Kidney (tissue), 14 donors: ENCODE results near the gene RAD51B. TPM values are rescaled to one million over a fixed set of nuclear protein-coding genes. Genes with fewer than 3 reads are reported as not detected.

Experiments used
- DNase-seq, 5 donors: peaks; one replicate each; pipeline ENCODE4 v3.0.0-alpha.2; 2013 to 2020
- FAIRE-seq: peaks from 2 replicates; lab custom pipeline; 2012; peaks lifted over from hg19 to GRCh38; lab: Jason Lieb, UNC
- H3K27ac ChIP-seq, 2 donors: one replicate each; pipeline ENCODE4 v1.7.0; 2013; ENCODE audit warnings: low read depth in 2 of 2, low read length in 2 of 2, inconsistent platforms in 1 of 2
- H3K27me3 ChIP-seq: one replicate; pipeline ENCODE4 v1.7.1; 2013; ENCODE audit warnings: low read length, inconsistent platforms; ENCODE audit not compliant: control insufficient read depth, insufficient read depth
- H3K36me3 ChIP-seq, 3 donors: one replicate each; pipeline versions ENCODE4 v1.7.0 to v1.7.1; 2013; ENCODE audit warnings: low read length in 3 of 3, control low read depth in 1 of 3, inconsistent platforms in 1 of 3; ENCODE audit not compliant: insufficient read depth in 3 of 3, control insufficient read depth in 2 of 3
- H3K4me1 ChIP-seq, 3 donors: one replicate each; pipeline versions ENCODE4 v1.7.0 to v1.7.1; 2013; ENCODE audit warnings: low read length in 3 of 3, inconsistent platforms in 1 of 3, low read depth in 1 of 3; ENCODE audit not compliant: control insufficient read depth in 2 of 3, insufficient read depth in 2 of 3
- H3K4me3 ChIP-seq, 3 donors: one replicate each; pipeline versions ENCODE4 v1.7.0 to v1.8.1; 2013; ENCODE audit warnings: low read length in 3 of 3, control low read depth in 1 of 3, inconsistent platforms in 1 of 3
- H3K9ac ChIP-seq, 3 donors: one replicate each; pipeline versions ENCODE4 v1.7.0 to v1.7.1; 2013; ENCODE audit warnings: low read length in 3 of 3, control low read depth in 1 of 3, inconsistent platforms in 1 of 3
- H3K9me3 ChIP-seq, 3 donors: one replicate each; pipeline versions ENCODE4 v1.7.0 to v1.7.1; 2013; ENCODE audit warnings: low read length in 3 of 3, control low read depth in 1 of 3, inconsistent platforms in 1 of 3; ENCODE audit not compliant: control insufficient read depth in 2 of 3, insufficient read depth in 1 of 3
- CTCF ChIP-seq: IDR thresholded peaks from 3 replicates; pipeline ENCODE4 v1.5.1; 2012; ENCODE audit warnings: mild to moderate bottlenecking, moderate library complexity, borderline replicate concordance; ENCODE audit not compliant: insufficient read depth; ENCODE audit errors: extremely low read depth
- intact Hi-C: fragments of 100-400 bp; cut with DNase I; formaldehyde crosslinking; loops from one replicate; pipeline ENCODE4 v1.11.1; 2022
- polyA plus RNA-seq: library from polyadenylated mRNA; stranded (reverse); fragments of 350-450 nt; fragmentation: Illumina TruSeq; extraction: RNeasy Lipid Tissue Mini Kit (QIAGEN cat#74804); gene quantifications from one replicate; pipeline ENCODE4 v1.2.3, GENCODE V29; 2014; ENCODE audit warnings: low read depth, low replicate concordance; ENCODE audit not compliant: insufficient read depth
- total RNA-seq: library from RNA; stranded (reverse); fragmentation: NEBNext Ultra II Directional; extraction: Animal tissue kit (Norgen Biotek cat#: 25700); gene quantifications from one replicate; pipeline ENCODE4 v1.2.1, GENCODE V29; 2021
- donor health status: control.
- donor health status: control.
- donor health status: control.
- donor health status: control.
- donor health status: control.
- donor health status: DM: yes; HTN: yes; CAD: no.
- donor health status: Normal renal cell carcinoma (clear cell type).

The RAD51B gene
- total and polyA plus RNA-seq, 2 donors from 2014 or later, result 6.9 to 18.0 TPM

- Histone ChIP-seq H3K4me1 (no peaks in the 10 kb centered on the region), H3K4me3 (no peak overlapping the region), H3K27ac (no peak overlapping the region), H3K27me3 (no peaks in the 10 kb centered on the region), H3K9ac (no peak overlapping the region), H3K36me3 (no peaks in the 10 kb centered on the region), H3K9me3 (no peaks in the 10 kb centered on the region)
- no peak for TF ChIP-seq CTCF
- FAIRE-seq (no peak), DNase-seq (no peak)
- intact Hi-C loops, result no loop called here
Observed at GRCh38 chr14:68341411-68342212, 522.0 kb downstream of the RAD51B start.

- Histone ChIP-seq H3K9me3 (no peaks in the 10 kb centered on the region), H3K27me3 (no peaks in the 10 kb centered on the region), H3K4me3 (no peak overlapping the region), H3K27ac (no peak overlapping the region), H3K36me3 (no peaks in the 10 kb centered on the region), H3K9ac (no peak overlapping the region), H3K4me1 (no peaks in the 10 kb centered on the region)
- intact Hi-C loops, result no loop called here
- no peak for TF ChIP-seq CTCF
- DNase-seq (no peak), FAIRE-seq (no peak)
Observed at GRCh38 chr14:68342216-68342763, 522.7 kb downstream of the RAD51B start.

GRCh38 chr14:68343534-68344118 lies 524.0 kb downstream of the RAD51B start:
- Histone ChIP-seq H3K27me3 (no peaks in the 10 kb centered on the region), H3K36me3 (no peaks in the 10 kb centered on the region), H3K4me1 (no peaks in the 10 kb centered on the region), H3K9ac (no peak overlapping the region), H3K27ac (no peak overlapping the region), H3K4me3 (no peak overlapping the region), H3K9me3 (no peaks in the 10 kb centered on the region)
- no peak for TF ChIP-seq CTCF
- DNase-seq (no peak), FAIRE-seq (no peak)
- intact Hi-C loops, result no loop called here
